ENCODE results near the gene CYP4F3. TPM values are rescaled to one million over a fixed set of nuclear protein-coding genes. Genes with fewer than 3 reads are reported as not detected.

Gene CYP4F3
- total RNA-seq, 2 experiments from 2014 or later, result not detected

GRCh38 chr19:15680478-15681322 lies 40.0 kb downstream of the CYP4F3 start:
- no peaks in the 10 kb centered on the region for H3K9me3 ChIP-seq (ENCODE audit: low read length)
- no peak overlapping the region for H3K4me2 ChIP-seq (ENCODE audit: low read length)
- CTCF ChIA-PET (ENCODE audit: unreplicated experiment), result no interaction called here
- DNase-seq (ENCODE audit: low spot score), result no peak
- no peaks in the 10 kb centered on the region for H3K9me2 ChIP-seq (ENCODE audit: insufficient read depth, low read length)
- H3K27ac ChIP-seq (ENCODE audit: low read depth, low read length, poor library complexity, severe bottlenecking), result no peak overlapping the region
- intact Hi-C loops (cut with micrococcal nuclease; ENCODE audit: unreplicated experiment), result no loop called here
- POLR2A ChIA-PET, result no interaction called here
- H2AFZ ChIP-seq (ENCODE audit: low read length), result no peak overlapping the region
- no peaks in the 10 kb centered on the region for H3K4me1 ChIP-seq (ENCODE audit: insufficient read depth, low read length, poor library complexity, severe bottlenecking)
- H3K79me2 ChIP-seq (ENCODE audit: insufficient read depth, low read depth, low read length), result no peaks in the 10 kb centered on the region
- TF ChIP-seq CTCF (conservative IDR thresholded peaks at IDR 0.05; ENCODE audit: low read length) (no peak), EZH2phosphoT487 (IDR thresholded peaks at IDR 0.05; ENCODE audit: borderline replicate concordance, low read depth, low read length) (no peak)
- H3K36me3 ChIP-seq (ENCODE audit: insufficient read depth, low read length), result no peaks in the 10 kb centered on the region
- H3K4me3 ChIP-seq (ENCODE audit: low read depth, low read length, poor library complexity, severe bottlenecking), result no peak overlapping the region
- H4K20me1 ChIP-seq (ENCODE audit: insufficient read depth, low read length), result no peaks in the 10 kb centered on the region
- BruUV-seq (replicated peaks), result no TSS peak

- H3K4me1 ChIP-seq (ENCODE audit: insufficient read depth, low read length, poor library complexity, severe bottlenecking), result no peaks in the 10 kb centered on the region
- ChIA-PET CTCF (ENCODE audit: unreplicated experiment) (no interaction called here), POLR2A (no interaction called here)
- no TSS peak for BruUV-seq (replicated peaks)
- no peak overlapping the region for H3K4me3 ChIP-seq (ENCODE audit: low read depth, low read length, poor library complexity, severe bottlenecking)
- H3K4me2 ChIP-seq (ENCODE audit: low read length), result no peak overlapping the region
- H3K27ac ChIP-seq (ENCODE audit: low read depth, low read length, poor library complexity, severe bottlenecking), result no peak overlapping the region
- no peaks in the 10 kb centered on the region for H3K9me2 ChIP-seq (ENCODE audit: insufficient read depth, low read length)
- no peaks in the 10 kb centered on the region for H3K79me2 ChIP-seq (ENCODE audit: insufficient read depth, low read depth, low read length)
- no peak for DNase-seq (ENCODE audit: low spot score)
- TF ChIP-seq EZH2phosphoT487 (IDR thresholded peaks at IDR 0.05; ENCODE audit: borderline replicate concordance, low read depth, low read length), result no peak
- TF ChIP-seq CTCF (conservative IDR thresholded peaks at IDR 0.05; ENCODE audit: low read length), result no peak
- H3K36me3 ChIP-seq (ENCODE audit: insufficient read depth, low read length), result no peaks in the 10 kb centered on the region
- H4K20me1 ChIP-seq (ENCODE audit: insufficient read depth, low read length), result no peaks in the 10 kb centered on the region
- no peak overlapping the region for H2AFZ ChIP-seq (ENCODE audit: low read length)
- no peaks in the 10 kb centered on the region for H3K9me3 ChIP-seq (ENCODE audit: low read length)
- intact Hi-C loops (cut with micrococcal nuclease; ENCODE audit: unreplicated experiment), result no loop called here
Measured at GRCh38 chr19:15683411-15683810, 42.7 kb downstream of the CYP4F3 start.

GRCh38 chr19:15684828-15685227 lies 44.1 kb downstream of the CYP4F3 start:
- no peaks in the 10 kb centered on the region for H3K79me2 ChIP-seq (ENCODE audit: insufficient read depth, low read depth, low read length)
- POLR2A ChIA-PET, result no interaction called here
- no peak overlapping the region for H3K4me3 ChIP-seq (ENCODE audit: low read depth, low read length, poor library complexity, severe bottlenecking)
- no peak overlapping the region for H3K27ac ChIP-seq (ENCODE audit: low read depth, low read length, poor library complexity, severe bottlenecking)
- no peaks in the 10 kb centered on the region for H4K20me1 ChIP-seq (ENCODE audit: insufficient read depth, low read length)
- H3K4me1 ChIP-seq (ENCODE audit: insufficient read depth, low read length, poor library complexity, severe bottlenecking), result no peaks in the 10 kb centered on the region
- no peaks in the 10 kb centered on the region for H3K9me3 ChIP-seq (ENCODE audit: low read length)
- CTCF ChIA-PET (ENCODE audit: unreplicated experiment), result no interaction called here
- DNase-seq (ENCODE audit: low spot score), result no peak
- TF ChIP-seq EZH2phosphoT487 (IDR thresholded peaks at IDR 0.05; ENCODE audit: borderline replicate concordance, low read depth, low read length) (no peak), CTCF (conservative IDR thresholded peaks at IDR 0.05; ENCODE audit: low read length) (no peak)
- no TSS peak for BruUV-seq (replicated peaks)
- no peaks in the 10 kb centered on the region for H3K9me2 ChIP-seq (ENCODE audit: insufficient read depth, low read length)
- H3K36me3 ChIP-seq (ENCODE audit: insufficient read depth, low read length), result no peaks in the 10 kb centered on the region
- no peak overlapping the region for H3K4me2 ChIP-seq (ENCODE audit: low read length)
- intact Hi-C loops (cut with micrococcal nuclease; ENCODE audit: unreplicated experiment), result no loop called here
- H2AFZ ChIP-seq (ENCODE audit: low read length), result no peak overlapping the region

All from OCI-LY7 (cell line).